Effector memory CD4-positive, alpha-beta T cell (primary cell): Measurements from ENCODE around the gene PPP1CA.
"Not testable (repeated sequence)": the region's sequence is repeated elsewhere in the genome, so short reads cannot be mapped to it uniquely, and the experiment has no call there.

Source experiments
- DNase-seq, 3 donors: peaks; one replicate each; pipeline ENCODE4 v3.0.0-alpha.2; 2020
- H3K27ac ChIP-seq: 2 replicates; pipeline ENCODE4 v1.7.0; 2013; ENCODE audit warnings: mild to moderate bottlenecking, low read length, moderate library complexity; ENCODE audit not compliant: insufficient read depth, poor library complexity, severe bottlenecking
- H3K27me3 ChIP-seq: replicated peaks from 2 replicates; pipeline ENCODE4 v1.7.0; 2013; ENCODE audit warnings: mild to moderate bottlenecking, low read length; ENCODE audit not compliant: insufficient read depth, control insufficient read depth, poor library complexity, severe bottlenecking
- H3K36me3 ChIP-seq: 2 replicates; pipeline ENCODE4 v1.7.0; 2013; ENCODE audit warnings: mild to moderate bottlenecking, low read length, moderate library complexity; ENCODE audit not compliant: control insufficient read depth, insufficient read depth
- H3K4me1 ChIP-seq: 2 replicates; pipeline ENCODE4 v1.7.0; 2013; ENCODE audit warnings: low read length, mild to moderate bottlenecking; ENCODE audit not compliant: control insufficient read depth, insufficient read depth, poor library complexity, severe bottlenecking
- H3K4me3 ChIP-seq: 2 replicates; pipeline ENCODE4 v1.7.0; 2013; ENCODE audit warnings: low read length, low read depth, mild to moderate bottlenecking; ENCODE audit not compliant: insufficient read depth, poor library complexity, severe bottlenecking
- H3K9me3 ChIP-seq: 2 replicates; pipeline ENCODE4 v1.7.0; 2013; ENCODE audit warnings: mild to moderate bottlenecking, low read length, moderate library complexity; ENCODE audit not compliant: control insufficient read depth

PPP1CA gene

GRCh38 chr11:67402192-67402839 lies 658 bp upstream of the PPP1CA start:
- peaks cover 39% of the 10 kb centered on the region for H3K36me3 ChIP-seq
- H3K27me3 ChIP-seq, H3K9me3 ChIP-seq, DNase-seq: not testable (repeated sequence)
- peak overlapping the region; percentile 75 for H3K27ac ChIP-seq
- H3K4me3 ChIP-seq, result peak overlapping the region; percentile 54
- H3K4me1 ChIP-seq, result peaks cover 80% of the 10 kb centered on the region

GRCh38 chr11:67400942-67401494 lies 640 bp downstream of the PPP1CA start:
- H3K4me3 ChIP-seq, result peak overlapping the region; percentile 82
- H3K27me3 ChIP-seq, result no peaks in the 10 kb centered on the region
- H3K9me3 ChIP-seq, result no peaks in the 10 kb centered on the region
- no peak for DNase-seq
- H3K27ac ChIP-seq, result peak overlapping the region; percentile 77
- peaks cover 38% of the 10 kb centered on the region for H3K36me3 ChIP-seq
- peaks cover 79% of the 10 kb centered on the region for H3K4me1 ChIP-seq

GRCh38 chr11:67400251-67400941 lies 1.3 kb downstream of the PPP1CA start:
- peak overlapping the region; percentile 77 for H3K27ac ChIP-seq
- H3K36me3 ChIP-seq, result peaks cover 31% of the 10 kb centered on the region
- no peaks in the 10 kb centered on the region for H3K9me3 ChIP-seq
- peaks cover 73% of the 10 kb centered on the region for H3K4me1 ChIP-seq
- no peak for DNase-seq
- no peaks in the 10 kb centered on the region for H3K27me3 ChIP-seq
- peak overlapping the region; percentile 82 for H3K4me3 ChIP-seq

GRCh38 chr11:67398661-67399563 lies 2.7 kb downstream of the PPP1CA start:
- peaks cover 31% of the 10 kb centered on the region for H3K36me3 ChIP-seq

GRCh38 chr11:67397986-67398660 lies 3.5 kb downstream of the PPP1CA start:
- DNase-seq, result no peak
- peaks cover 58% of the 10 kb centered on the region for H3K4me1 ChIP-seq
- peak overlapping the region; percentile 69 for H3K27ac ChIP-seq
- H3K27me3 ChIP-seq, result no peaks in the 10 kb centered on the region
- no peaks in the 10 kb centered on the region for H3K9me3 ChIP-seq
- no peak overlapping the region for H3K4me3 ChIP-seq
- H3K36me3 ChIP-seq, result peaks cover 37% of the 10 kb centered on the region

More at GRCh38 chr11:67398661-67399563, 2.7 kb downstream of the PPP1CA start:
- Histone ChIP-seq H3K9me3 (no peaks in the 10 kb centered on the region), H3K4me3 (no peak overlapping the region), H3K27me3 (no peaks in the 10 kb centered on the region), H3K4me1 (peaks cover 63% of the 10 kb centered on the region), H3K27ac (no peak overlapping the region)
- DNase-seq, result no peak

- Histone ChIP-seq H3K27ac (peak overlapping the region; percentile 69), H3K36me3 (peaks cover 37% of the 10 kb centered on the region)
These were observed 4.1 kb downstream of the PPP1CA start for GRCh38 chr11:67397536-67397935.

DNA sequence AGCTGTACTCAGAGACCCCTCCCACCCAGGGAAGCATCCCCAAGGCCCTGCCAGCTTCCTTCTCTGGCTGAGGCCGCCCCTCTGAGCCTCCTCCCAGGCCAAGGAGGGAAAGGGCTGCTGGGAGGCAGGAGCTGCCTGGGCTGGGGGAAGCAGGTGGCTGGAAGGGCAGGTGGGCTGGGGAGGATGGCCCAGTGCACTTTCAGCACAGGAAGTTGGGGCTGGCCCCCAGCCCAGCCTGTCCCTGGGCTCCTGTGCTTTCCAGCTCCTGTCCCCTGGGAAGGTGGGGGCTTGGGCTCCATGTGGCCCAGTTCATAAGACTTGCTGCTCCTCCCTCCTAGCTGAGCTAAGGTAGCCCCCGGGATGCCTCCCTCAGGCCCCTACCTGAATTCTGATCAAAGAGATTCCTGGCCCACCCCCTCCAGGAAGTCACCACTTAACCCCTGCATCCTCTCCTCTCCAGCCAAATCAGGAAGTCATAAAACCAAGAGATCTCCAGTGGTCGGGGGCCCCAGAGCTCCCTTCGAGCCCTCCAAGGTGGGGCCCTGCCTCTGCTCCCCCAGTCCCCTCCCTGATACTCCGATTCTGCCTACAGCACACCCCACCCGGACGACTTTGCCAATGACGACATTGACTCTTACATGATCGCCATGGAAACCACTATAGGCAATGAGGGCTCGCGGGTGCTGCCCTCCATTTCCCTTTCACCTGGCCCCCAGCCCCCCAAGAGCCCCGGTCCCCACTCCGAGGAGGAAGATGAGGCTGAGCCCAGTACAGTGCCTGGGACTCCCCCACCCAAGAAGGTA lies 4.9 kb downstream of the PPP1CA start:
- Histone ChIP-seq H3K9me3 (no peaks in the 10 kb centered on the region), H3K4me1 (peaks cover 53% of the 10 kb centered on the region), H3K27ac (peak overlapping the region; percentile 69), H3K4me3 (no peak overlapping the region), H3K27me3 (no peaks in the 10 kb centered on the region), H3K36me3 (peaks cover 37% of the 10 kb centered on the region)
- DNase-seq, result no peak

More at GRCh38 chr11:67397536-67397935, 4.1 kb downstream of the PPP1CA start:
- no peaks in the 10 kb centered on the region for H3K27me3 ChIP-seq
- H3K4me1 ChIP-seq, result peaks cover 55% of the 10 kb centered on the region
- no peak for DNase-seq
- H3K9me3 ChIP-seq, result no peaks in the 10 kb centered on the region
- no peak overlapping the region for H3K4me3 ChIP-seq

- no peak overlapping the region for H3K4me3 ChIP-seq
- no peak for DNase-seq
- peaks cover 56% of the 10 kb centered on the region for H3K4me1 ChIP-seq
- no peaks in the 10 kb centered on the region for H3K27me3 ChIP-seq
- peak overlapping the region; percentile 69 for H3K27ac ChIP-seq
- H3K9me3 ChIP-seq, result no peaks in the 10 kb centered on the region
- H3K36me3 ChIP-seq, result peaks cover 37% of the 10 kb centered on the region
These were observed 5.4 kb downstream of the PPP1CA start for GRCh38 chr11:67396259-67396581.
